ENCODE data around the gene TRAF3. TPM values are rescaled to one million over a fixed set of nuclear protein-coding genes. Genes with fewer than 3 reads are reported as not detected.

The TRAF3 gene
- total and polyA plus RNA-seq, 2 donors, result 8.8 to 12.4 TPM

DNA sequence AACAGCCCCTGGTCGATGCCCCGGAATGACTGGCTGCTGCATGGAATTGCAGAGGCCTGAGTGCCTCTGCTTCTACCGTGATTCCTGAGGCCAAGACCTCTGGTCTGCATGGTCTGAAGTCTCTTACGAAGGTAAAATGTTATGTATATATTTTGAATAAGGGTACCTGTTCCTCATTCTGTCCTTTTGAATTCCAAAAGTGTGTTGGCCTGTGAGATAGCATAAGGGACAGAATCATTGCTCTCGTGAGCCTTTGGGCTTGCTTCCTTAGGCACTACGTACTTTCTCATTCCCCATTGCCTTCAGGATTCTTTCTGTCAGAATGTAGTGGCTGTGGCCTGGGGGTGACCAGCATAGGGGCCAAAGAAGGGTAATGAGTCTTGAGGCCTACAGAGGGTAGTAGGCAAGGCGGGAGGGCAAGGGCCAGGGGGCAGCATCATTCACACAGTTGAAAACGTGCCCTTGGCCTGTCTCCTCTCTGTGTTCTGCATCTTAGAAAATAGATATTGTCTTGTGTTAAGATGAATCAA is 19.5 kb downstream of the TRAF3 start:
- Histone ChIP-seq H3K27ac (ENCODE audit: low read depth) (no peak overlapping the region), H3K4me3 (ENCODE audit: low read depth, low read length) (no peak overlapping the region), H3K36me3 (ENCODE audit: insufficient read depth) (no peaks in the 10 kb centered on the region), H3K4me1 (ENCODE audit: insufficient read depth) (no peaks in the 10 kb centered on the region)
- WGBS, result 94% methylated on average over 8 of the region's 8 CpGs
- DNase-seq (ENCODE audit: extremely low spot score), result no peak

DNA sequence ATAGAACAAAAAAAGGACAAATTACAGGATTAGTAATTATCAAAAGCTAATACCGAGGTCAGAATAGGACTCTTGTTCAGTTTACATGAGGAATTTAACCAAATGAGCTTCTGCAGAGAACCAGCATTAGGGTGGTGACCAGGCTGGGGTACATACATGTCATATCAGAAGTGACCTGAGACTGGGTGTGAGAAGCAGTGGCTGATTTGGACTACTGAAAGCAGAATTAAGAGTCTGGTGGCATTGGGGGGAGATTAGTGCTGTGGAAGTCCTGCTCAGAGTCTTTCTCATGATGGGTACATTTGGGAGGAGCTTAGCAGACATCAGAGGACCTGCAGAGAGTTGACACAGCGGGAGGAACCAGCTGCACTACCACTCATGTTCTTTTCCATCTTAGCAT is 21.7 kb downstream of the TRAF3 start:
- H3K27ac ChIP-seq (ENCODE audit: low read depth), result no peak overlapping the region
- H3K4me3 ChIP-seq (ENCODE audit: low read depth, low read length), result no peak overlapping the region
- 93% methylated on average over 2 of the region's 2 CpGs for whole genome bisulfite sequencing
- DNase-seq (ENCODE audit: extremely low spot score), result no peak
- H3K36me3 ChIP-seq (ENCODE audit: insufficient read depth), result no peaks in the 10 kb centered on the region
- no peaks in the 10 kb centered on the region for H3K4me1 ChIP-seq (ENCODE audit: insufficient read depth)

DNA sequence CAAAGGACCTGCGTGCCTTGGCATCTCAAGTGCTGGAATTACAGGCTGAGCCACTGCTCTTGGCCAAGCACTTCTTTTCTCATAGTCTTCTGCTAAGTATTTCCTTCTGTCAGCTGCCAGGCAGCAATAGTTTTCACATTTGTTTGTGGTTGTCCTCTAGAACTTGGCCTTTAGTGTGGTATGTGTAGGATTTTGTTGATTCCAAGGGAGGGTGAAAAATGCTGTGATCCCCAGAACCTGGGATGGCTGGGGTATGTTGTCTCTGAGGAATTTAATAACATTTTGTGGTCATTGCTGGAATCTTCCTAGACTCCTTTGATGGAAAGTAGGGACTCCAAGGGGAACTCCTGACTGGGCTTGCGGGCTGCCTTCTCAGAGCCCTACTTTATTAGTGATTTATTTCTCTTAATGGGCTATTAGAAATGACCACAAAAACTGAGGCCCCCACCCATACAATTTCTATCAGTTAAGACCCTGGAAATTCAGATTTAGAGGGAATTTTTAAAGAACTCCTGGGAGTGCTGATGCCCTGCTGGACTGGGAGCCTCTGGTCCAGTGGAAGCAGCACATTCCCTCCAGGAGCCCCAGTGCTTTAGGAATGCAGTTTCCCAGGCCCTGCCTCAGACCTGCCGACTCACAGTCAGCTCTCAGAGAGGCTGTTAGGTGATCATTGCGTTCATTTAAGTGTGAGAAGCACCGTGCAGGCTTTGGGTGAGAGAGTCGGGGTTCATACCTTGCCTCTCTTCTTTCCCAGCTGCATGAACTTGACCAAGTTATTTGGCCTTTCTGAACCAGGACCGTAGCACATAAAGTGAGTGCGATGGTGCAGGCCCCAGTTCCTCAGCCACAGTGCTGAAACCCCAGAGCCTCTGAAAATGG is 22.7 kb downstream of the TRAF3 start:
- Histone ChIP-seq H3K4me1 (ENCODE audit: insufficient read depth) (no peaks in the 10 kb centered on the region), H3K4me3 (ENCODE audit: low read depth, low read length) (no peak overlapping the region), H3K27ac (ENCODE audit: low read depth) (no peak overlapping the region), H3K36me3 (ENCODE audit: insufficient read depth) (no peaks in the 10 kb centered on the region)
- WGBS, result 77% methylated on average over 8 of the region's 8 CpGs
- no peak for DNase-seq (ENCODE audit: extremely low spot score)

DNA sequence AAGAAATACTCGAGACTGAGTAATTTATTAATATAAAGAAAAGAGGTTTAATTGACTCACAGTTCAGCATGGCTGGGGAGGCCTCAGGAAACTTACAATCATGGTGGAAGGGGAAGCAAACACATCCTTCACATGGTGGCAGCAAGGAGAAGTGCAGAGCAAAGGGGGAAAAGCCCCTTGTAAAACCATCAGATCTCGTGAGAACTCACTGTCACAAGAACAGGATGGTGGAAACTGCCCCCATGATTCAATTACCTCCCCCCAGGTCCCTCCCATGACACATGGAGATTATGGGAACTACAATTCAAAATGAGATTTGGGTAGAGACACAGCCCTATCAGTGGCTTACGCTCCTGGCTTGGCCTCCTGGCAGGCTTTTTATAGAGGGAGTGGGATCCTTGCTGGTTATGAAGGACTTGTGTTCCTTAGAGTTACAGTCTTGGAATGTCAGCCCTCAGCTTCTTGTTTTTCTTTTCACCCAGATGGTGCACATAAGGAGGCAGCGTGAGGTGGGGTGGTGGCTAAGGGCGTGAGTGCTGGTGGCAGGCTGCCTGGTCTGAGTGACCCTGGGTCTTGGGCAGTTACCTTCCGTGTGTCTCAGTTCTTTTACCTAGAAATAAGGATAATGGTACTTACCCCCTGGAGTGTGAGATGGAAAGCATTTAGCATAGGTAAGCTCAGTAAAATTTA is 25.7 kb downstream of the TRAF3 start:
- 94% methylated on average over 6 of the region's 6 CpGs for WGBS

DNA sequence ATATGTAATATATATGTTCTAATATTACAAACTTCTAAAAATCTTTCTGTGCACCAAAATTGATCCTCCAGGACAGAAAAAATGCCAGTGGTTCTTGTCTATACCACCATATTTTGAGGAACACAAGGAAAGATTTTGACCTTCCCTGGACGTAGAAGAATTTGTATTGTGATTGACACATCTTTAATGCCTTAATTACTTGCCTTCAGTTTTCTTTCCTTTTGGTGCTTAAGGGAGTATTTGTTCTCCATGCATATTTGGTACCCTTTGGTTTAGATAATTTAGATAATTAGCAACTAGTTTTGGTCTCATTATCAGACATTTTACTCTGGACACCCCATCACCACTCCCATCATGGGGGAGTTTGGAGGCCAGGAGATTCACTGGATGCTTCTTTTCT is 27.6 kb downstream of the TRAF3 start:
- Histone ChIP-seq H3K4me1 (ENCODE audit: insufficient read depth) (no peaks in the 10 kb centered on the region), H3K36me3 (ENCODE audit: insufficient read depth) (no peaks in the 10 kb centered on the region), H3K4me3 (ENCODE audit: low read depth, low read length) (no peak overlapping the region), H3K27ac (ENCODE audit: low read depth) (no peak overlapping the region)
- DNase-seq (ENCODE audit: extremely low spot score), result no peak
- WGBS, result 92% methylated on average over 1 of the region's 1 CpG

More for the DNA sequence above, 25.7 kb downstream of the TRAF3 start:
- no peak overlapping the region for H3K27ac ChIP-seq (ENCODE audit: low read depth)
- no peaks in the 10 kb centered on the region for H3K4me1 ChIP-seq (ENCODE audit: insufficient read depth)
- DNase-seq (ENCODE audit: extremely low spot score), result no peak
- no peak overlapping the region for H3K4me3 ChIP-seq (ENCODE audit: low read depth, low read length)
- H3K36me3 ChIP-seq (ENCODE audit: insufficient read depth), result no peaks in the 10 kb centered on the region

DNA sequence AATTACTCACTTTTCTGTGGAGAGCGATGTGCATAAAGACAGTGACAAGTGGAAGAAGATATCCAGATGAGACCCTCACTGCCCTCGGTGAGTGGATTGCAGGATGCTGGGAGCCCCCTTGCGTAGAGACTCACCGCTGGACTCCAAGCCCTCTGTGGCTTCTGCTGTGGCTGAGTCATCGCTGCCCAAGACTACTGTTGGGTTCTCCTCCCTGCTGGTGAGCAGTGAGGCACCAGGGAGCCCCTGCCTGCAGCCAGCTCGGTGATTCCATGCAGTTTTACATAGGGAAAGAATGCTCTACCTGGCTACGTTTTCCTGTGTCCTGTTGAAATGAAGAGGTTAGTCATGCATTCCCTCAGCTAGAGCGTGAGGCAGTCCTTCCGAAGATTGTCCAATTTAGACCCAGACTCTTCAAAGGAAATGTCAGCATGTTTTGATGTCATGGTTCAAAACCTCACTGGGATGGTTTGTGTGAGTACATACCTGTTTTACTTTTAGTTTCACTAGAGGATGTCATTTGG is 28.2 kb downstream of the TRAF3 start:
- no peaks in the 10 kb centered on the region for H3K36me3 ChIP-seq (ENCODE audit: insufficient read depth)
- no peak for DNase-seq (ENCODE audit: extremely low spot score)
- H3K4me1 ChIP-seq (ENCODE audit: insufficient read depth), result no peaks in the 10 kb centered on the region
- H3K4me3 ChIP-seq (ENCODE audit: low read depth, low read length), result no peak overlapping the region
- WGBS, result 86% methylated on average over 9 of the region's 9 CpGs
- no peak overlapping the region for H3K27ac ChIP-seq (ENCODE audit: low read depth)

DNA sequence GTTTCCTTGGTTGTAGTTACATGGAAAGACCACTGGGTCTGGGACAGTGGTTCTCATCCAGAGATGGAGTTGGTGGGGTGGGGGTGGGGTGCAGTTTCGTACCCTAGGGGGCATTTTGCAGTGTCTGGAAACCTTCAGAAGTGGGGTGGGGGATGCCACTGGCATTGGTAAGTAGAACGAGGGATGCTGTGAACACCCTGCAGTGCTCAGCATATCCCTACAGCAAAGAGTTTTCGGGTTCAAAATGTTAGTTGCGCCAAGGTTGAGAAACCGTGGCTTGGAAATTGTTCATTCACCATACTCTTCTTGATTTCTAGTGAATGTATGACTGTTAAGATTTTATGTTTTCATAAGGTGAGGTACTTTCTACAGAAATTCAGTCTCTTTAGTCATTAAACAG is 28.7 kb downstream of the TRAF3 start:
- Histone ChIP-seq H3K27ac (ENCODE audit: low read depth) (no peak overlapping the region), H3K36me3 (ENCODE audit: insufficient read depth) (no peaks in the 10 kb centered on the region), H3K4me3 (ENCODE audit: low read depth, low read length) (no peak overlapping the region), H3K4me1 (ENCODE audit: insufficient read depth) (no peaks in the 10 kb centered on the region)
- DNase-seq (ENCODE audit: extremely low spot score), result no peak
- WGBS, result 87% methylated on average over 5 of the region's 5 CpGs

DNA sequence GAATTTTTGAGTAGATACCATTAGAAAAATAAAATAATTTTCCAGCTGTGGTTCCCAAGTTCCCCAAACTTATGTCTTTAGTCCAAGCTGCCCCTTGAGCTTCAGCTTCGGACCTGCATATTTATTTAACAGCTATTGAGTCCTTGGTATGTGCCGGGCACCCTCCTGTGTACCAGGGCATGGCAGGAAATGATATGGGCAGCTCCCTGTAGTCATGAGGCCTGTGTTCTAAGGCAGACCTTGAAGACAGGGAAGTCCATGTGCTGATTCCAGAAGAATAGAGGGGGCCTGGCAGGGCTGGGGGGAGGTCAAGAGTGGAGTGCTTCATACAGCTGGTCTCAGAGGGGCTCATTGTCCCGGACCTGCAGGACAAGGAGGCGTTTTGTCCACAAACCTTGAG is 29.2 kb downstream of the TRAF3 start:
- Histone ChIP-seq H3K4me1 (ENCODE audit: insufficient read depth) (no peaks in the 10 kb centered on the region), H3K27ac (ENCODE audit: low read depth) (no peak overlapping the region), H3K36me3 (ENCODE audit: insufficient read depth) (no peaks in the 10 kb centered on the region), H3K4me3 (ENCODE audit: low read depth, low read length) (no peak overlapping the region)
- WGBS, result 92% methylated on average over 4 of the region's 4 CpGs
- DNase-seq (ENCODE audit: extremely low spot score), result no peak

DNA sequence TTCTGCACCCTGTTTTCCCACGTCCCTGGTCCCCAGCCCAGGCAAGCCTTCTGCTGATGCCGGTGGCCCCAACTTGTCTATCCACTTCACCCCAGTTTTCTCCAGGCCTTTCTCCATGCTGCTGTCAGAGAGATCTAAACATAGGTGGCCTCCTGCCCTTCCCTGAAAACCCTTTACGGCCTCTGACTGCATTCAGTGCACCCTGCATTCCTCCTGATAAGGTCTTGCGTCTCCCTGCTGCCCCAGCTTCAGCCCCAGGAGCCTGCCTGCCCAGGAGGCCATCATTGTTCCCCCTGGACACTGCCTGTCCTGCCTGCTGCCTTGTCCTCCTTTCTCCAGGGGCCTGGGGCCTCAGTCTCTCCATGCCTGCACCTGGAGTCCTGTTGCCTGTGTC is 29.8 kb downstream of the TRAF3 start:
- no peaks in the 10 kb centered on the region for H3K36me3 ChIP-seq (ENCODE audit: insufficient read depth)
- 95% methylated on average over 4 of the region's 4 CpGs for WGBS
- H3K4me3 ChIP-seq (ENCODE audit: low read depth, low read length), result no peak overlapping the region
- no peak overlapping the region for H3K27ac ChIP-seq (ENCODE audit: low read depth)
- no peak for DNase-seq (ENCODE audit: extremely low spot score)
- H3K4me1 ChIP-seq (ENCODE audit: insufficient read depth), result no peaks in the 10 kb centered on the region

DNA sequence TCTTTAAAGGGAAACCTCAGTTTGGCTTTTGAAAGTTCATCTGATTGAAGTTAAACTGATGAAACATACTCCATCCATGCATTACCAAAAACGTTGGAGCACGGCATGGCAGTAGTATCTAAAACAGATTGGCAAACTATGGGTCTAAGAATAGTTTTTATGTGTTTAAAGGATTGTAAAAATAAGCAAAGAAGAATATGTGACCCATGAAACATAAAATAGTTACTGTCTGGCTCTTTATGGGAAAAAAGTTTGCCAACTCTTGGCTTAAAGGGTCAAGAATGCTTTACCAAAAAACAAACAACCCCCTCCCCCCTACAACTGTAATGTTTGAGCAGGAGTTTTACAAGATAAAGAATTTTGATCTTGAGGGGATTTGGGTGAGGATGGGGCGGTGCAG is 32.6 kb downstream of the TRAF3 start:
- H3K4me1 ChIP-seq (ENCODE audit: insufficient read depth), result no peaks in the 10 kb centered on the region
- no peaks in the 10 kb centered on the region for H3K36me3 ChIP-seq (ENCODE audit: insufficient read depth)
- no peak for DNase-seq (ENCODE audit: extremely low spot score)
- no peak overlapping the region for H3K27ac ChIP-seq (ENCODE audit: low read depth)
- WGBS, result 59% methylated on average over 3 of the region's 3 CpGs
- no peak overlapping the region for H3K4me3 ChIP-seq (ENCODE audit: low read depth, low read length)

DNA sequence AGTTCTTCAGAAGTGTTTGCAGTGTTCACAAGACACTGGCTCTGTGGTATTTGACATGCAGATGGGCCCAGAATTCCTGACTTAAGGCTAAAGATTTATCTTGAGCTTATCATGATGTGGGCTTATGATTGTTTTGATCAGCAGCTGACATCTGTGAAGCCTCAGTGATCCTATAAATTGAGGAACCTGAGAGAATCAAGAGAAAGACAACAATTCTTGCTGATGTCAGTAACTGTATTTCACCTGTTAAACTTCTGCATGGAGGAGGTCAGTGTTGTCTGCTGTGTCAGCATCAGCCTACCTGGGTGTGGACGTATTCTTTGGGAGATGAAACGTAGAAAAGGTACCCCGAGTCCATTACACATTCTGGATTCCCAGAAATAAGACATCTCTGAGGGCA is 33.3 kb downstream of the TRAF3 start:
- Histone ChIP-seq H3K4me3 (ENCODE audit: low read depth, low read length) (no peak overlapping the region), H3K36me3 (ENCODE audit: insufficient read depth) (no peaks in the 10 kb centered on the region), H3K27ac (ENCODE audit: low read depth) (no peak overlapping the region), H3K4me1 (ENCODE audit: insufficient read depth) (no peaks in the 10 kb centered on the region)
- no peak for DNase-seq (ENCODE audit: extremely low spot score)
- 88% methylated on average over 3 of the region's 3 CpGs for WGBS

DNA sequence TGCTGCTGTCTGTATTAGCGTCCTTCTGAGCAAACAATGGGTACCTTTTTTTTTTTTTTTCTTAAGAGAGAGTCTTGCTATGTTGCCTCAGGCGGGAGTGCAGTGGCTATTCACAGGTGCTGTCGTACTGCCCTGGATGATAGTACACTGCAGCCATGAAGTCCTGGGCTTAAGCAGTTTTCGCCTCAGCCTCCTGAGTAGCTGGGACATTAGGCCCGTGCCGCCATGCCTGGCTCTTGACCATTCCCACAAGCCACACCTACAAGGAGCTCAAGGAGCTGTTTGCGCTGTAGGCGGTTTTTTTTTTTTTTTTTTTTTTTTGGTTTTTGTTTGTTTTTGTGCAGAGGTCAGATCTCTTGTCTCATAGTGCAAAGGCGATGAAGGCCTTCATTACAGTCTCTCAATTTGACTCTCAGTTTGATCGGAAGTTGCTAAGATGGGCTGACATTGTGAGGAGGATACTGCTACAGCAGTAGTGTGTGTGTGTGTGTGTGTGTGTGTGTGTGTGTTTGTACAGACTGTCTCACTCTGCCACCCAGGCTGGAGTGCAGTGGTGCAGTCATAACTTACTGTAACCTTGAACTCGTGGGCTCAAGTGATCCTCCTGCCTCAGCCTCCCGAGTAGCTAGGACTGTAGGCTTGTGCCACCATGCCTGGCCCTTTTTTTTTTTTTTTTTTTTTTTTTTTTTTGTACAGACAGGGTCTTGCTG is 34.2 kb downstream of the TRAF3 start:
- H3K36me3 ChIP-seq (ENCODE audit: insufficient read depth), result no peaks in the 10 kb centered on the region

DNA sequence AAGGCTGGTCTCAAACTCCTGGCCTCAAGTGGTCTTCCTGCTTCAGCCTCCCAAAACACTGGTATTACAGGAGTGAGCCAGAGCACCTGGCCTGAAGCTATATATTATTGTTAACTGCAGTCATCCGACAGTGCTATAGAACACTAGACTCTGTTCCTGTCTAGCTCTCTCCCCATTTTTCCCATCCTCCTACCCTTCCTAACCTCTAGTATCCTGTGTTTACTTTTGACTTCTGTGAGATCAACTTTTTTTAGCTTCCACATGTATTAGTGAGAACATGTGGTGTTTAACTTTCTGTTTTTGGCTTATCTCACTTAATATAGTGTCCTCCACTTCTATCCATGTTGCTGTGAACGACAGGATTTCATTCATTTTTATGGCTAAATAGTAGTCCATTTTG is 34.7 kb downstream of the TRAF3 start:
- 88% methylated on average over 2 of the region's 2 CpGs for WGBS
- DNase-seq (ENCODE audit: extremely low spot score), result no peak
- H3K27ac ChIP-seq (ENCODE audit: low read depth), result no peak overlapping the region
- H3K4me1 ChIP-seq (ENCODE audit: insufficient read depth), result no peaks in the 10 kb centered on the region
- no peaks in the 10 kb centered on the region for H3K36me3 ChIP-seq (ENCODE audit: insufficient read depth)
- no peak overlapping the region for H3K4me3 ChIP-seq (ENCODE audit: low read depth, low read length)

More for the DNA sequence above, 34.2 kb downstream of the TRAF3 start:
- 91% methylated on average over 12 of the region's 12 CpGs for WGBS
- DNase-seq (ENCODE audit: extremely low spot score), result no peak
- Histone ChIP-seq H3K27ac (ENCODE audit: low read depth) (no peak overlapping the region), H3K4me1 (ENCODE audit: insufficient read depth) (no peaks in the 10 kb centered on the region), H3K4me3 (ENCODE audit: low read depth, low read length) (no peak overlapping the region)

All from urinary bladder (tissue), 4 donors.